Breast epithelium (tissue), 3 donors: ENCODE results near the gene BABAM2.

Source experiments
- POLR2A ChIP-seq: fragments of 450-650 bp; IDR thresholded peaks from one replicate; pipeline ENCODE4 v1.6.1; 2016; ENCODE audit warnings: antibody characterized with exemption, mild to moderate bottlenecking, moderate library complexity
- TF ChIP-seq, protein P1 (sequence below), 3 donors: fragments of 450-650 bp; IDR thresholded peaks; one replicate each; pipeline ENCODE4 v1.5.1; 2016 to 2017; ENCODE audit warnings: antibody characterized with exemption in 3 of 3, mild to moderate bottlenecking in 3 of 3, moderate library complexity in 3 of 3

DNA sequence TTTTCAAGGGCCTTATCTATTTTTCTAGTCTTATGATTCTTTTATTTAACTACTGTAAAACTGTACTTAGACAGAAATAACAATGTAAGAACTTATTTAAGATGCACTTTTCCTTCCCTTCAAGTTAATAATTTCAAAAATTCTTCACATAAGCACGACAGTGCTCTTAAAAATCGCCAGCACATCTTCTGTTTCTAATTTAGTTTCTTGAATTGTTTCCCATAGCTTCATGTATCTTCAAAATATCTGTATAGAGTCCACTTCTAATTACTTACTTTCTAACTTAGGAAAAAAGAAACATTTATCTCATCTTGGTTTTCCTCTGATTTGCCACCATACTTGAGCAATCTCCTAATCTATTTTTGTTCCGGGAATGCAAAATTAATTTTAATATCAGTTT is 196.1 kb downstream of the BABAM2 start:
- TF ChIP-seq POLR2A: no peak
- TF ChIP-seq, protein P1, sequence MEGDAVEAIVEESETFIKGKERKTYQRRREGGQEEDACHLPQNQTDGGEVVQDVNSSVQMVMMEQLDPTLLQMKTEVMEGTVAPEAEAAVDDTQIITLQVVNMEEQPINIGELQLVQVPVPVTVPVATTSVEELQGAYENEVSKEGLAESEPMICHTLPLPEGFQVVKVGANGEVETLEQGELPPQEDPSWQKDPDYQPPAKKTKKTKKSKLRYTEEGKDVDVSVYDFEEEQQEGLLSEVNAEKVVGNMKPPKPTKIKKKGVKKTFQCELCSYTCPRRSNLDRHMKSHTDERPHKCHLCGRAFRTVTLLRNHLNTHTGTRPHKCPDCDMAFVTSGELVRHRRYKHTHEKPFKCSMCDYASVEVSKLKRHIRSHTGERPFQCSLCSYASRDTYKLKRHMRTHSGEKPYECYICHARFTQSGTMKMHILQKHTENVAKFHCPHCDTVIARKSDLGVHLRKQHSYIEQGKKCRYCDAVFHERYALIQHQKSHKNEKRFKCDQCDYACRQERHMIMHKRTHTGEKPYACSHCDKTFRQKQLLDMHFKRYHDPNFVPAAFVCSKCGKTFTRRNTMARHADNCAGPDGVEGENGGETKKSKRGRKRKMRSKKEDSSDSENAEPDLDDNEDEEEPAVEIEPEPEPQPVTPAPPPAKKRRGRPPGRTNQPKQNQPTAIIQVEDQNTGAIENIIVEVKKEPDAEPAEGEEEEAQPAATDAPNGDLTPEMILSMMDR (IDR thresholded peaks at IDR 0.05): no peak
